Dermis microvascular lymphatic vessel endothelial cell (primary cell): ENCODE data around the gene STARD9. TPM values are rescaled to one million over a fixed set of nuclear protein-coding genes. Genes with fewer than 3 reads are reported as not detected.
"Not testable (repeated sequence)": the region's sequence is repeated elsewhere in the genome, so short reads cannot be mapped to it uniquely, and the experiment has no call there.

Experiments used
- DNase-seq, 2 donors: peaks; one replicate each; pipeline versions ENCODE4 v3.0.0 to v3.0.0-alpha.2; 2010; ENCODE audit warnings: low read depth in 2 of 2
- total RNA-seq: library from RNA; depleted of rRNA; stranded (reverse); fragments of >200 nt; gene quantifications from 2 replicates; pipeline ENCODE4 v1.2.1, GENCODE V29; 2014

Gene STARD9
- total RNA-seq, 1 donor from 2014 or later = 4.0 TPM

GRCh38 chr15:42728560-42728959 lies 153.2 kb downstream of the STARD9 start:
- DNase-seq = no peak

GRCh38 chr15:42728972-42729371 lies 153.6 kb downstream of the STARD9 start:
- no peak for DNase-seq

DNA sequence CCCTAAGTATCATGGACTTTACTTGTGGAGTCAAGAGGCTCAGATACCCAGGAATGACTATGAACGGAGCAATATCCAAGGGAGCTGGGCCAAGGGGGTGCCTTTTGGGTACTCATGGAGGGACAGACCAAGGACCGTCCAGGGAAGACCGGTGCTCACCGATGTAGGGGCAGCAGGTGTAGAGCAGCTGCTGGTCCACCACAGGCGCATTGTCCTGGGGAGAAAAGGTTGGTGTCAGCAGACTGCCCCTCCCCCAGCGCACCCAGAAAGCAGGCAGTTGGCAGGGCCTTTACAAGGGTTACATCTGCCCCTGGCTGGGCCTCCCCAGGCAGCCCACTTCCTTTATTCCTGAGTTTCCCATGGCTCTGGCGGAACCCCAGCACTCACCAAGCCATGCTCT lies 154.0 kb downstream of the STARD9 start:
- DNase-seq = no peak

DNA sequence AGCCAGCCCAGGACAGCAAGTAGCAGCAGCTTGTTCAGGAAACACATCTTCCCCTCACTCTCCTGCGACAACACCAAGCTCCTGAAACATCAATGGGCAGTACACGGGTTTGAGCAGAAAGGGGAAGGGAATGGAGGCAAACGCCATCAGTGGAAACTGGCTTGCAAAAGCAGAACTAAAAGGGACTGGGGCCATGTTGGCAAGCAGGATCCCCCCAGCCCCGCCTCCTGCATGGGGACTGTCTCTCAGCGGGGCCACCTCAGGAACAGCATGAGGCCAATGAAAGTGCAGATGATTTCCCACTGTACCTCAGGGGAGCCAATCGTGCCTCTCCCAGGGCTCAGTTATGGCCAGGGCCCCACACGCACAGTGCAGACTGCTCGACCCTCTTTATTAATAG lies 154.7 kb downstream of the STARD9 start:
- DNase-seq = no peak

DNA sequence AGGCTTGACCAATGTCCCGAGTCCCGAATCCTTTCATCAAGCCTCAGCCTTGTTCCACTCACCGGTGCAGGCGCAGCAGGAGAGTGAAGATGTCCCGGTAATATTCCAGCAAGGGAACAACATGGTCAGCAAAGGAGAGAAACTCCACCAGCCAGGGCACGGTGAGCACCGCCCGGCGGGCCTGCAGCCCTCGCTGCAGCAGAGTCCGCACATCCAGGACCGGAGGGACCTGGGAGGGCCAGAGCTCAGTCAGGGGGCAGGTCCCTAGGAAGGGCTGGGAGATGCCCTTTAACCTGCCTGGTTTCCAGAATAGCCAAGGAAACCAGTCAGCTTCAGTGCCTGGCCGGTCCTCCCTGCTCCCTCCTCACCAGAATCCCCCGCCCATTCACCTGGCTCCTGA lies 155.1 kb downstream of the STARD9 start:
- DNase-seq = no peak

DNA sequence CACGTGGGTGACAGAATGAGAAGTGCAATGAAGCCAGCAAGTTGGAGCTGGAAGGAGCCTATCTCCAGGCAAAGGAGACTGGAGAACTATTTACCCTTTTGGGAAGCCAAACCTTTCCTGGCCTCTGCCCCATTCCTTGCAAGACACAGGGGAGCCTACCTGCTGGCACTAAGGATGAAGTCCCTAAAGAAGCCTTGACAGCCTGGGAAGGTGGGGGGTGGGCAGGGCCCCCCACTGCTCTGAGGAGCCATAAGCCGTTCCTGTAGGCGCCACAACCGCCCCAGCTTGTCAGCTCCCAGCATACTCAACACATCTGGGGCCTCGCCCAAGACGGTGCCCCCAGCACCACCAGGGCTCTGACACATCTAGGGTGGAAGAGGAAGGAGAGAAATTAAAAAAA lies 156.1 kb downstream of the STARD9 start:
- DNase-seq = no peak

DNA sequence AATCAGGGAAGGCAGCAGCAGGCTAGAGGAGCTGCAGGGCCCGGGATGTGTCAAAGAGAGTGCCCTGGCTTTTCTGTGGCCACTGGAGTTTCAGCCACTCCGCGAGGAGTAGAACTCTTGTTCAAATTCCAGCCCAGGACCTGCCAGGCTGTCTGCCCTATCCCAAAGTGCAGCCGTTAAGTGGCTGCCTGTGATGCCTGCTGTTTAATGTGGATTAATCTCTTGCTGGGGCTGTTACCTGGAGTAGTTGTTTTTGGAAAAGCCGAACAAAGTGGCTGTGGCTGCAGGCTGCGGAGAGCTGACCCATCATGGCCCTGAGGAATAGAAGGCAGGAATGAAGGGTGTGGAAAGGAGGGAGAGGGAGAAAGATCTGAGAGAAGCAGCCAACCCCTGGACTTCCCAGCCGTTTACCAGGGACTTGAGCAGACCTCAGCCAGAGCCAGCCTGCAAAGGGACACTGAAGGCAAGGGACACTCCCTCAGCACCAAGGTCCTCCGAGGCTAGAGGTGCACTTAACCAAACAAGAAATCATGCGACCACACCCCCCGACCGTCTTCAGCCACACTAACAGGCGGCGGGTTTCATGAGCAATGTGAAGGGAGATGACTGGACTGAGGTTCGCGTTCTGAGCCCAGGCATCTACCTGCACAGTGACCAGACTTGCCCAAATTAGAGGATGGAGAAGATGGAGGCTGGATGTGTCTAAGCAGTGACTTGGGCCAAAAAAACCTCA lies 156.9 kb downstream of the STARD9 start:
- no peak for DNase-seq

DNA sequence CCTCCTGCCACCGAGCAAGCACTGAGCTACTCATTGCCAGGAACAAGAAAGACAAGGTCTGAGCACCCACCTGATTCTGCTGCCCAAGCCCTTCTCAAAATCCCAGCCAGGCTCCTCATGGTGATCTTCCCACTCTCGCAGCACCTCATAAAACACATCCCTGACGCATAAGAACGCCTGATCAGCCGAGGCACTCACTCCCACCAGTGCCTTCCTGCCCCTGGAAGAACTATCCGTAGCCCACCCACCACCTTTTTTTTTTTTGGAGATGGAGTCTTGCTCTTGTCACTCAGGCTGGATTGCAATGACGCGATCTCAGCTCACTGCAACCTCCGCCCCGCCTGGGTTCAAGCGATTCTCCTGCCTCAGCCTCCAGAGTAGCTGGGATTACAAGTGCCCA lies 157.6 kb downstream of the STARD9 start:
- DNase-seq = no peak

DNA sequence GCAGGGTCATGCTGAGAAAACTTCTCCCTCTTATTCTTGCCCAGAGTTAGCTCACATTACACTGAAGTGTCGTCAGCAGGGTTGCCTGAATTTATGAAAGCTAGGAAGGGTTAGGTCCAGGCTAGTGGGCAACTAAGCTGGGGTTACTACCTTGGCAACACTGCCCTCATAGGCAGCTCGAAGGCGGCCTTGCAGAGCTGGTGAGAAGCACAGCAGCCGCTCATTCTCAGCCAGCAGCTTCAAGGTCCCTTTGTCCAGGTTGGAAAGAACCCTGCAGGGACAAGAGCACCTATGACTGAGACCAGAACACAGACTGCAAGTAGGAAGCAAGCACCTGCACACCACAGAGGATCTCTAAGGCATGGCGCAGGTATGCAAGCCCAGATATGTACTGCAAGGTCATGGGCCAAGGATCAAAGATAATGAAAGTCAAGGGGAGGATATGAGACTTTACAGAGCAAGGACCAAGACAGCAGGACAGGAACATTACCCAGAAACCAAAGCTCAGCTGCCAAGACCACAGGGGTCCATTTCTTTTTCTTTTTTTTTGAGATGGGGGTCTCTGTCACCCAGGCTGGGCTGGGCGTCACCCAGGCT lies 158.8 kb downstream of the STARD9 start:
- DNase-seq = no peak

DNA sequence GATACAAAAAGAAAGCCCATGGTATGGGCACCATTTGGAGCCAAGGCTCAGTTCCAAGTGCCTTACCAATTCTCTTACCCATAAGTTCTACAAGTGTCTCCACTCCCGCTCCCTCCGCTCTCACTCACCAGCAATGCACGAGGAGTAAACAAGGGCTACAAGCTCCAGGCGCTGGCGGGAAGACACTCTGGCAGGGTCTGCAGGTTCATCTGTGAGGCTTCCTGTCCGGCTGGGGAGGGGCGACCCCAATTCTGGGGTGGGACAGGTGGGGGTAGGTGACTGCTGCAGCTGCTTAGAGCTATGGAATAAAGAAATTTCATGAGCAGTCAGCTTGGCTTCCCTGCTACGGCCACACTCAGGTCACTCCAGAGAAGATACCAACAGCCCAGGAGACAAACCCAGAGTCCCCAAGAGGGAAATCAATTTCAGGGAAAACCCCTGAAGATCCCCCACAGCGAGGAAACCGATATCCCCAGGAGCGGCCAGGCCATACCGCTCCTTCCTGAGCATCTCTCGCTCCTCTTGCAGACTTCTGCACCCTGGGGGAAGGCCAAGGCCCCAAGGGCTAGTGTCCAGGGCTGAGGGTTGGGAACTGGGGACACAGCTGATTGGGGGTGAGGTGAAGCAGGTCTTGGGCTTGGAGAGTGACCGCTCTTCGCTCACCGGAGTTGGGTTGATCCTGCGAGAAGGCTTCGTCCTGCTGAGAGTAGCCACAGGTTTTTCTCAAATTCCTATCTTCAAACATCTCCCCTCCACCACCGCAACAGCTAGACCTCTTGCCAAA lies 160.2 kb downstream of the STARD9 start:
- no peak for DNase-seq

DNA sequence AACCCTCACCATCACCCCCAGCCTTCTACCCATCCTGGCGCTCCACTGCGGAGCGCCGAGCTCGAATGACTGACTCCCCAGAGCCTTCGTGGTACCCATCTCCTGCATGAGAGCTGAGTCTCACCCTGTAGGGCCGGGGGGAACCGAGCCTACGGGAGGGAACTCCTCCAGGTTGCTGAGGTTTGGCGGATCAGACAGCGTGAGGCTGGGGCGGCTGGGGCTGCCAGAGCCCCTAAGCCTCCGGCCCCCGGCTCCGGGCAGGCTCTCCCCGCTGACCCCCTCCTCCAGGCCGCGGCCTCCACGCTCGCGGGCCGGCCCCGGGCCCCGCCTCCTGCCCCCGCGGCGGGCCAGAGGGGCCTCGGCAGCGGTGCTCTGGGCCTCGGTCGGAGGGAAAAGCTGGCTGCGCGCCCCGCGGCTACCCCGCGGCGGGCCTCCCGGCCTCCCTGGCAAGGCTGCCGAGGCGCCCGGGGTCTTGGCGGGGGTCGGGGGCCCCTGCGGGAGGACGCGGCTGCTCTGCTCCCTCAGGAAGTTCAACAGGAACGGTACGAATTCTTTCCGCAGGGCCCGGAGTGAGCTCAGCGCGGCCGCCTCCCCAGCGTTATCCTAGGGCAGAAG lies 160.9 kb downstream of the STARD9 start:
- DNase-seq = peak in 1 of 2 donors; percentile 26

- DNase-seq = peak; percentile 33 to 84
Observed at GRCh38 chr15:42736793-42737528, 161.6 kb downstream of the STARD9 start, which contains the start of gene CDAN1. CDAN1 (minus strand) TSS chr15:42737128; CDS start chr15:42737102, 26 bp downstream.

GRCh38 chr15:42737529-42738328 lies 162.3 kb downstream of the STARD9 start:
- DNase-seq = no peak

DNA sequence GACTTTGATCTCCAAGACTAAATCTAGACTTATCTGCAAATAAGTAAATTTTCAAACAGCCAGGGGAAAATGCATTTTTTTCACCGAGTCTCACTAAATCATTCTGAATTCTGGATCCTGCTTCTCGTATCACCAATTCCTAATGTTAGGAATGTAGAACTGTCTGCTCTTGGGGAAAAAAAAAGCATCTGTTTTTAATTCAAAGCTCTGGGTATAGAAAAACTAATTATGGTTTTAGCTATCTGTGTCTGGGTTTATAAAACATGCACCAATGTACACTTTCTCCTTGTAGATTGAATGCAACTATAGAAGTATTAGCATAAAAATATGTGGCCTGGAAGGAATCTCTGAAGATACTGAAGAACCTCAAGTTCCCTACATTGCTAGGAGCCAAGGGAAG lies 166.3 kb downstream of the STARD9 start:
- DNase-seq = no peak

DNA sequence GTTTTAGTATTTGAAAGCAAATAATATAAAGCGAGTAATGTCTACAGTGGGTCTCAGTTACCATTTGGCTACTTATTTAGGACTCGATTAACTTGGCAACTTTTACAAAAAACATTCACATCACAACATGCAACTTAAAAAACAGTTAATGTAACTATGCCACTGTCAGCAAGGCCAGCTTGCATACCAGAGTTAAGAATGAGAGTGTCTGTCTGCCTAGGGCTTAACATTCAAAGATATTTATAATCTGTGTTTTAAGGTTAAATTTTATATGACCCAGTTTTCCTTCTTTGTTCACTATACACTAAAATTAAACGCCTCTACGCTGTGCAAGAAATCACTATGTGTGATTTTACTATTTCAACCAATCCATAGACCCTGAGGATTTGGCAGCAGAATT lies 166.7 kb downstream of the STARD9 start:
- no peak for DNase-seq

DNA sequence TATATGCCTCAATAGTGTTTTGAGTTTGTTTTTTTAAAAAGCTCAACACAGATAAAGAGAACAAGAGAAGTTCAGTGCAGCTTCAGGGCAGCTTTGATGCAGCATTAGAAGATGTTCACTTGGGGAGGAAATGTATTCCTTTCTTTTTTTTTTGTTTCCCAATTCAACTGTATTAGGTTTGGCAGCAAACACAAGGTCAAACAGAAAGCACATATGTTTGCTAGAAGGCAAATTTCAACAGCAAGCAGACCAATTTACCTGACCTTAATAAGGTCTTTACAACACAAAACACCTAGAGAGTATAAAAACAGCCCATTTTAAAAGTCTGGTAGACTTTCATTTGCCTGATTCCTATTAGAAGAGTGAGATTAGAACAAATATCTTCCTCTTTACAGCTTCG lies 168.8 kb downstream of the STARD9 start:
- no peak for DNase-seq

- no peak for DNase-seq
Observed at GRCh38 chr15:42749266-42749665, 173.9 kb downstream of the STARD9 start.

GRCh38 chr15:42750306-42750705 lies 174.9 kb downstream of the STARD9 start:
- DNase-seq = no peak

DNA sequence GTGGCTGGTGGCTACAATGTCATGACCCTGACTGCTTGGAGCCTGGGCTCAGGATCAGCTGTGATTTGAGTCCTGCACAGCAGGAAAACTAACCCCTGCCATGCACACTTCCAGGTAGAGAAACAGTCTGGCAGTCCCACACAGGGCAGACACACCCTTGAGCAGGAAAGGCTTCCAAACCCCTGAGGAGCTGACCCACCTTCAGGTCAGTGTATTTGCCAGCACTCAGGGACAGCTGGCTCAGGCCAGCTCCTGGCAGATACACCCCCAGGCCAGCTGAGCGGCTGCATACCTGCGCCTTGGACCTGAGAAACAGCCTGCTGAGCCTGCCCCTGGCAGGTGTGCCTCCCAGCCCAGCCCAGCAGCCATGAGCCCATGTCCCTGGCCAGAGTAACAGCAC lies 183.7 kb downstream of the STARD9 start:
- no peak for DNase-seq

GRCh38 chr15:42760759-42761158 lies 185.4 kb downstream of the STARD9 start:
- no peak for DNase-seq

DNA sequence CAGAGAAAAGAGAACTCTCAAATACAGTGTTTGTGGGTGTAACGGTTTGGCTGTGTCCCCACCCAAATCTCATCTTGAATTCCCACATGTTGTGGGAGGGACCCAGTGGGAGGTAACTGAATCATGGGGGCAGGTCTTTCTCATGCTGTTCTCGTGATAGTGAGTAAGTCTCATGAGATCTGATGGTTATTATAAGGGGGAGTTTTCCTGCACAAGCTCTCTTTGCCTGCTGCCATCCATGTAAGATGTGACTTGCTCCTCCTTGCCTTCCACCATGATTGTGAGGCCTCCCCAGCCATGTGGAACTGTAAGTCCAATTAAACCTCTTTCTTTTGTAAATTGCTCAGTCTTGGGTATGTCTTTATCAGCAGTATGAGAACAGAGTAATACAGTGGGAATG lies 186.4 kb downstream of the STARD9 start:
- DNase-seq = not testable (repeated sequence)
